ENCODE results near the gene SLC38A4.
A peak's percentile ranks its signal among the peaks of the same experiment; 100 is the strongest.
"Not testable (repeated sequence)": the region's sequence is repeated elsewhere in the genome, so short reads cannot be mapped to it uniquely, and the experiment has no call there.

The SLC38A4 gene

GRCh38 chr12:46777587-46777986 lies 48.2 kb downstream of the SLC38A4 start:
- no peak for DNase-seq (ENCODE audit: low read depth)

GRCh38 chr12:46775796-46776195 lies 50.0 kb downstream of the SLC38A4 start:
- DNase-seq (ENCODE audit: low read depth): no peak

GRCh38 chr12:46774322-46774633 lies 51.5 kb downstream of the SLC38A4 start:
- DNase-seq (ENCODE audit: low read depth): no peak

- DNase-seq (ENCODE audit: low read depth): peak; percentile 80
These were observed 52.0 kb downstream of the SLC38A4 start for GRCh38 chr12:46773586-46774321.

GRCh38 chr12:46771268-46771827 lies 54.4 kb downstream of the SLC38A4 start:
- peak; percentile 61 for DNase-seq (ENCODE audit: low read depth)

GRCh38 chr12:46770501-46771183 lies 55.2 kb downstream of the SLC38A4 start:
- peak; percentile 76 for DNase-seq (ENCODE audit: low read depth)

GRCh38 chr12:46764005-46764404 lies 61.8 kb downstream of the SLC38A4 start:
- no peak for DNase-seq (ENCODE audit: low read depth)

GRCh38 chr12:46763230-46763629 lies 62.6 kb downstream of the SLC38A4 start:
- no peak for DNase-seq (ENCODE audit: low read depth)

GRCh38 chr12:46754550-46754949 lies 71.2 kb downstream of the SLC38A4 start:
- no peak for DNase-seq (ENCODE audit: low read depth)

GRCh38 chr12:46752396-46752795 lies 73.4 kb downstream of the SLC38A4 start:
- peak; percentile 34 for DNase-seq (ENCODE audit: low read depth)

- no peak for DNase-seq (ENCODE audit: low read depth)
These were observed 74.6 kb downstream of the SLC38A4 start for GRCh38 chr12:46751173-46751572.

GRCh38 chr12:46749322-46749721 lies 76.5 kb downstream of the SLC38A4 start:
- no peak for DNase-seq (ENCODE audit: low read depth)

GRCh38 chr12:46744283-46744682 lies 81.5 kb downstream of the SLC38A4 start:
- DNase-seq (ENCODE audit: low read depth): peak; percentile 39

GRCh38 chr12:46743456-46743855 lies 82.3 kb downstream of the SLC38A4 start:
- DNase-seq (ENCODE audit: low read depth): peak; percentile 66

- not testable (repeated sequence) for DNase-seq (ENCODE audit: low read depth)
These were observed 83.5 kb downstream of the SLC38A4 start for GRCh38 chr12:46742271-46742670.

GRCh38 chr12:46725332-46725731 lies 100.5 kb downstream of the SLC38A4 start:
- DNase-seq (ENCODE audit: low read depth): no peak

- DNase-seq (ENCODE audit: low read depth): no peak
These were observed 102.0 kb downstream of the SLC38A4 start for GRCh38 chr12:46723629-46724419.

- peak; percentile 18 for DNase-seq (ENCODE audit: low read depth)
These were observed 103.2 kb downstream of the SLC38A4 start for GRCh38 chr12:46722394-46723185.

- no peak for DNase-seq (ENCODE audit: low read depth)
These were observed 107.3 kb downstream of the SLC38A4 start for GRCh38 chr12:46718495-46718894.

- DNase-seq (ENCODE audit: low read depth): no peak
These were observed 107.9 kb downstream of the SLC38A4 start for GRCh38 chr12:46717868-46718267.

- DNase-seq (ENCODE audit: low read depth): no peak
These were observed 108.6 kb downstream of the SLC38A4 start for GRCh38 chr12:46717159-46717558.
